ENCODE measurements around the gene CUL4A. TPM values are rescaled to one million over a fixed set of nuclear protein-coding genes. Genes with fewer than 3 reads are reported as not detected.
A peak's percentile ranks its signal among the peaks of the same experiment; 100 is the strongest.

The CUL4A gene
- total and polyA plus RNA-seq, 2 experiments from 2014 or later: 67.5 to 195 TPM

DNA sequence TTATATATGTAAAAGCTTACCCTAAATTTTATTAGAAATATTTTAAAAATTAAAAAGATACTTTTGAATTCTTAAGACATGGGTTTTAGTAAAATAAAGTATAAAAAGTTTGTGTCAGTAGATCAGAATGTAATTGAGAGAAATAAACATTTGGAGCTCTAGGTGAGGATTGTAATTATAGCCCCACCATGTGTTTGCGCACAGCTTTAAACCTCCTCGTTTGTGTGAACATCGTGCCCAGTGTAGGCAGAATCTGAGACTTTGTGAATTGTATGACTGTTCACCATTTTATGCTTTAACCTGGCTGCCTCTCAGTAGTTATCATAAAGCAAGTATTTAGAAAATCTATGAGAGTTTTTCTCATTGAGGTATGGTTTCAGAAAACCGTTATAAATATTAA is 29.1 kb downstream of the CUL4A start:
- peaks cover 2% of the 10 kb centered on the region for H3K27me3 Mint-ChIP-seq (ENCODE audit: insufficient read depth, low read depth, poor library complexity)
- H3K27ac Mint-ChIP-seq: no peak overlapping the region
- no peak overlapping the region for H3K4me3 ChIP-seq
- DNase-seq (ENCODE audit: low spot score) (peak; percentile 21), ATAC-seq (no peak; the same call in 2 of the 3 replicates)
- peaks cover 31% of the 10 kb centered on the region for H3K36me3 ChIP-seq (ENCODE audit: insufficient read depth)
- H3K79me2 ChIP-seq (replicated peaks; ENCODE audit: insufficient read depth): no peaks in the 10 kb centered on the region
- TF ChIP-seq, protein P1, sequence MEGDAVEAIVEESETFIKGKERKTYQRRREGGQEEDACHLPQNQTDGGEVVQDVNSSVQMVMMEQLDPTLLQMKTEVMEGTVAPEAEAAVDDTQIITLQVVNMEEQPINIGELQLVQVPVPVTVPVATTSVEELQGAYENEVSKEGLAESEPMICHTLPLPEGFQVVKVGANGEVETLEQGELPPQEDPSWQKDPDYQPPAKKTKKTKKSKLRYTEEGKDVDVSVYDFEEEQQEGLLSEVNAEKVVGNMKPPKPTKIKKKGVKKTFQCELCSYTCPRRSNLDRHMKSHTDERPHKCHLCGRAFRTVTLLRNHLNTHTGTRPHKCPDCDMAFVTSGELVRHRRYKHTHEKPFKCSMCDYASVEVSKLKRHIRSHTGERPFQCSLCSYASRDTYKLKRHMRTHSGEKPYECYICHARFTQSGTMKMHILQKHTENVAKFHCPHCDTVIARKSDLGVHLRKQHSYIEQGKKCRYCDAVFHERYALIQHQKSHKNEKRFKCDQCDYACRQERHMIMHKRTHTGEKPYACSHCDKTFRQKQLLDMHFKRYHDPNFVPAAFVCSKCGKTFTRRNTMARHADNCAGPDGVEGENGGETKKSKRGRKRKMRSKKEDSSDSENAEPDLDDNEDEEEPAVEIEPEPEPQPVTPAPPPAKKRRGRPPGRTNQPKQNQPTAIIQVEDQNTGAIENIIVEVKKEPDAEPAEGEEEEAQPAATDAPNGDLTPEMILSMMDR (conservative IDR thresholded peaks at IDR 0.05; ENCODE audit: low read depth in 2 of 2): peak; percentile 50
- no peak for TF ChIP-seq ZNF114 (CRISPR knock-in tag; IDR thresholded peaks at IDR 0.05)
- H3K4me1 Mint-ChIP-seq: peaks cover 8% of the 10 kb centered on the region
- H3K9me2 ChIP-seq (ENCODE audit: insufficient read depth): no peaks in the 10 kb centered on the region
- no peak overlapping the region for H3K27ac ChIP-seq (ENCODE audit: low read depth)
- H4K20me1 ChIP-seq (replicated peaks; ENCODE audit: insufficient read depth): peaks cover 14% of the 10 kb centered on the region
- no peaks in the 10 kb centered on the region for H3K4me1 ChIP-seq (ENCODE audit: insufficient read depth)
- H3K27me3 ChIP-seq (ENCODE audit: insufficient read depth): no peaks in the 10 kb centered on the region
- H3K9me3 Mint-ChIP-seq: no peaks in the 10 kb centered on the region
- no peak overlapping the region for H2AFZ ChIP-seq
- H3K4me2 ChIP-seq: no peak overlapping the region
- peaks cover 85% of the 10 kb centered on the region for H3K36me3 Mint-ChIP-seq (ENCODE audit: low read depth)
- no peak overlapping the region for H3K4me3 Mint-ChIP-seq
- H3F3A ChIP-seq (replicated peaks; ENCODE audit: low read depth): 0 out of 2 replicates have a peak, but pooled peaks cover 2% of the 10 kb centered on the region

DNA sequence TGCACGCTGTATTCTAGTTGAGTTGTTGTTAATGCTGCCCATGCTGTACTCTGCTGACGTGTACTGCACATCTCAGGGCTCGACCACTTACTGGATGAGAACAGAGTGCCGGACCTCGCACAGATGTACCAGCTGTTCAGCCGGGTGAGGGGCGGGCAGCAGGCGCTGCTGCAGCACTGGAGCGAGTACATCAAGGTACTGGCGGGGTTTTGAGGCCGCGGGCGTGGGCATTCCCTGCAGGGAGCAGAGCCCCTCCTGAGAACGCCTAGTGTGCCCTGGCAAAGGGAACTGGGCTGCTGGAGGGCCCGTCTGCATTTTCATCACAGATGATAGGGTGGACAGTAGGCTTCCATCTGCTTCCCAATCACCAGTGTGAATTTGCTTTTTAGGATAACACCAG is 29.9 kb downstream of the CUL4A start:
- H3K36me3 ChIP-seq (ENCODE audit: insufficient read depth): peaks cover 28% of the 10 kb centered on the region; the same call in 1 of the 2 replicates
- H3F3A ChIP-seq (replicated peaks; ENCODE audit: low read depth): 0 out of 2 replicates have a peak, but pooled peaks cover 2% of the 10 kb centered on the region
- DNase-seq (ENCODE audit: low spot score) (no peak), ATAC-seq (no peak)
- H3K27ac ChIP-seq (ENCODE audit: low read depth): no peak overlapping the region
- no peak overlapping the region for H3K4me2 ChIP-seq
- TF ChIP-seq JUNB (IDR thresholded peaks at IDR 0.05; ENCODE audit: unreplicated experiment) (no peak), STAT1 (IDR thresholded peaks at IDR 0.05; ENCODE audit: unreplicated experiment) (no peak), EZH2phosphoT487 (IDR thresholded peaks at IDR 0.05; ENCODE audit: unreplicated experiment) (no peak), ZNF114 (CRISPR knock-in tag; IDR thresholded peaks at IDR 0.05) (no peak), POLR2AphosphoS5 (IDR thresholded peaks at IDR 0.05; ENCODE audit: low read depth) (no peak)
- TF ChIP-seq, protein P2, sequence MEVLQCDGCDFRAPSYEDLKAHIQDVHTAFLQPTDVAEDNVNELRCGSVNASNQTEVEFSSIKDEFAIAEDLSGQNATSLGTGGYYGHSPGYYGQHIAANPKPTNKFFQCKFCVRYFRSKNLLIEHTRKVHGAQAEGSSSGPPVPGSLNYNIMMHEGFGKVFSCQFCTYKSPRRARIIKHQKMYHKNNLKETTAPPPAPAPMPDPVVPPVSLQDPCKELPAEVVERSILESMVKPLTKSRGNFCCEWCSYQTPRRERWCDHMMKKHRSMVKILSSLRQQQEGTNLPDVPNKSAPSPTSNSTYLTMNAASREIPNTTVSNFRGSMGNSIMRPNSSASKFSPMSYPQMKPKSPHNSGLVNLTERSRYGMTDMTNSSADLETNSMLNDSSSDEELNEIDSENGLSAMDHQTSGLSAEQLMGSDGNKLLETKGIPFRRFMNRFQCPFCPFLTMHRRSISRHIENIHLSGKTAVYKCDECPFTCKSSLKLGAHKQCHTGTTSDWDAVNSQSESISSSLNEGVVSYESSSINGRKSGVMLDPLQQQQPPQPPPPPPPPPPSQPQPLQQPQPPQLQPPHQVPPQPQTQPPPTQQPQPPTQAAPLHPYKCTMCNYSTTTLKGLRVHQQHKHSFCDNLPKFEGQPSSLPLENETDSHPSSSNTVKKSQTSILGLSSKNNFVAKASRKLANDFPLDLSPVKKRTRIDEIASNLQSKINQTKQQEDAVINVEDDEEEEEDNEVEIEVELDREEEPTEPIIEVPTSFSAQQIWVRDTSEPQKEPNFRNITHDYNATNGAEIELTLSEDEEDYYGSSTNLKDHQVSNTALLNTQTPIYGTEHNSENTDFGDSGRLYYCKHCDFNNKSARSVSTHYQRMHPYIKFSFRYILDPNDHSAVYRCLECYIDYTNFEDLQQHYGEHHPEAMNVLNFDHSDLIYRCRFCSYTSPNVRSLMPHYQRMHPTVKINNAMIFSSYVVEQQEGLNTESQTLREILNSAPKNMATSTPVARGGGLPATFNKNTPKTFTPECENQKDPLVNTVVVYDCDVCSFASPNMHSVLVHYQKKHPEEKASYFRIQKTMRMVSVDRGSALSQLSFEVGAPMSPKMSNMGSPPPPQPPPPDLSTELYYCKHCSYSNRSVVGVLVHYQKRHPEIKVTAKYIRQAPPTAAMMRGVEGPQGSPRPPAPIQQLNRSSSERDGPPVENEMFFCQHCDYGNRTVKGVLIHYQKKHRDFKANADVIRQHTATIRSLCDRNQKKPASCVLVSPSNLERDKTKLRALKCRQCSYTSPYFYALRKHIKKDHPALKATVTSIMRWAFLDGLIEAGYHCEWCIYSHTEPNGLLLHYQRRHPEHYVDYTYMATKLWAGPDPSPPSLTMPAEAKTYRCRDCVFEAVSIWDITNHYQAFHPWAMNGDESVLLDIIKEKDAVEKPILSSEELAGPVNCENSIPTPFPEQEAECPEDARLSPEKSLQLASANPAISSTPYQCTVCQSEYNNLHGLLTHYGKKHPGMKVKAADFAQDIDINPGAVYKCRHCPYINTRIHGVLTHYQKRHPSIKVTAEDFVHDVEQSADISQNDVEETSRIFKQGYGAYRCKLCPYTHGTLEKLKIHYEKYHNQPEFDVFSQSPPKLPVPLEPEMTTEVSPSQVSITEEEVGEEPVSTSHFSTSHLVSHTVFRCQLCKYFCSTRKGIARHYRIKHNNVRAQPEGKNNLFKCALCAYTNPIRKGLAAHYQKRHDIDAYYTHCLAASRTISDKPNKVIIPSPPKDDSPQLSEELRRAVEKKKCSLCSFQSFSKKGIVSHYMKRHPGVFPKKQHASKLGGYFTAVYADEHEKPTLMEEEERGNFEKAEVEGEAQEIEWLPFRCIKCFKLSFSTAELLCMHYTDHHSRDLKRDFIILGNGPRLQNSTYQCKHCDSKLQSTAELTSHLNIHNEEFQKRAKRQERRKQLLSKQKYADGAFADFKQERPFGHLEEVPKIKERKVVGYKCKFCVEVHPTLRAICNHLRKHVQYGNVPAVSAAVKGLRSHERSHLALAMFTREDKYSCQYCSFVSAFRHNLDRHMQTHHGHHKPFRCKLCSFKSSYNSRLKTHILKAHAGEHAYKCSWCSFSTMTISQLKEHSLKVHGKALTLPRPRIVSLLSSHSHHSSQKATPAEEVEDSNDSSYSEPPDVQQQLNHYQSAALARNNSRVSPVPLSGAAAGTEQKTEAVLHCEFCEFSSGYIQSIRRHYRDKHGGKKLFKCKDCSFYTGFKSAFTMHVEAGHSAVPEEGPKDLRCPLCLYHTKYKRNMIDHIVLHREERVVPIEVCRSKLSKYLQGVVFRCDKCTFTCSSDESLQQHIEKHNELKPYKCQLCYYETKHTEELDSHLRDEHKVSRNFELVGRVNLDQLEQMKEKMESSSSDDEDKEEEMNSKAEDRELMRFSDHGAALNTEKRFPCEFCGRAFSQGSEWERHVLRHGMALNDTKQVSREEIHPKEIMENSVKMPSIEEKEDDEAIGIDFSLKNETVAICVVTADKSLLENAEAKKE (CRISPR knock-in tag; IDR thresholded peaks at IDR 0.05): no peak
- TF ChIP-seq, protein P3, sequence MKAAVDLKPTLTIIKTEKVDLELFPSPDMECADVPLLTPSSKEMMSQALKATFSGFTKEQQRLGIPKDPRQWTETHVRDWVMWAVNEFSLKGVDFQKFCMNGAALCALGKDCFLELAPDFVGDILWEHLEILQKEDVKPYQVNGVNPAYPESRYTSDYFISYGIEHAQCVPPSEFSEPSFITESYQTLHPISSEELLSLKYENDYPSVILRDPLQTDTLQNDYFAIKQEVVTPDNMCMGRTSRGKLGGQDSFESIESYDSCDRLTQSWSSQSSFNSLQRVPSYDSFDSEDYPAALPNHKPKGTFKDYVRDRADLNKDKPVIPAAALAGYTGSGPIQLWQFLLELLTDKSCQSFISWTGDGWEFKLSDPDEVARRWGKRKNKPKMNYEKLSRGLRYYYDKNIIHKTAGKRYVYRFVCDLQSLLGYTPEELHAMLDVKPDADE (IDR thresholded peaks at IDR 0.05): no peak
- peaks cover 14% of the 10 kb centered on the region for H4K20me1 ChIP-seq (replicated peaks; ENCODE audit: insufficient read depth)
- Mint-ChIP-seq H3K36me3 (ENCODE audit: low read depth) (peaks cover 85% of the 10 kb centered on the region), H3K4me1 (peaks cover 16% of the 10 kb centered on the region), H3K9me3 (no peaks in the 10 kb centered on the region), H3K27ac (no peak overlapping the region), H3K27me3 (ENCODE audit: insufficient read depth, low read depth, poor library complexity) (no peaks in the 10 kb centered on the region), H3K4me3 (no peak overlapping the region)
- no peak overlapping the region for H3K4me3 ChIP-seq
- no peaks in the 10 kb centered on the region for H3K27me3 ChIP-seq (ENCODE audit: insufficient read depth)
- H3K4me1 ChIP-seq (ENCODE audit: insufficient read depth): peaks cover 6% of the 10 kb centered on the region; the same call in 1 of the 2 replicates
- no peak overlapping the region for H2AFZ ChIP-seq
- no peaks in the 10 kb centered on the region for H3K9me2 ChIP-seq (ENCODE audit: insufficient read depth)
- no peaks in the 10 kb centered on the region for H3K79me2 ChIP-seq (replicated peaks; ENCODE audit: insufficient read depth)
